Gastroesophageal sphincter (tissue), 4 donors: ENCODE measurements around the gene NELFA. TPM values are rescaled to one million over a fixed set of nuclear protein-coding genes. Genes with fewer than 3 reads are reported as not detected.
"Not testable (repeated sequence)": the region's sequence is repeated elsewhere in the genome, so short reads cannot be mapped to it uniquely, and the experiment has no call there.

Experiments
- ATAC-seq: fragments of 150-250 bp; one replicate; pipeline ENCODE4 v1.9.1; 2016; ENCODE audit warnings: mild to moderate bottlenecking, moderate library complexity
- H3K27ac ChIP-seq, 4 donors: fragments of 200-600 bp; sonication (generic) in 3 of 4; 1 replicate in 3 of 4; 2 replicates in 1 of 4; pipeline ENCODE4 v1.5.1; 2016 to 2019
- H3K27me3 ChIP-seq: fragments of 200-600 bp; sonication (generic); one replicate; pipeline ENCODE4 v1.5.1; 2019
- H3K36me3 ChIP-seq, 2 donors: fragments of 200-600 bp; sonication (generic); one replicate each; pipeline ENCODE4 v1.5.1; 2019; ENCODE audit warnings: control low read depth in 1 of 2
- H3K4me1 ChIP-seq, 3 donors: fragments of 200-600 bp; sonication (generic); 1 replicate in 2 of 3; 2 replicates in 1 of 3; pipeline ENCODE4 v1.5.1; 2016 to 2019; ENCODE audit warnings: control low read depth in 2 of 3
- H3K4me3 ChIP-seq, 2 donors: fragments of 200-600 bp; sonication (generic); one replicate each; pipeline ENCODE4 v1.5.1; 2019; ENCODE audit warnings: mild to moderate bottlenecking in 1 of 2, moderate library complexity in 1 of 2
- H3K9me3 ChIP-seq, 3 donors: fragments of 200-600 bp; sonication (generic); one replicate each; pipeline ENCODE4 v1.5.1; 2017 to 2019; ENCODE audit warnings: control low read depth in 2 of 3
- EP300 ChIP-seq: sonication (generic); formaldehyde crosslinking; IDR thresholded peaks from one replicate; pipeline ENCODE4 v1.6.1; 2017; ENCODE audit warnings: antibody characterized with exemption, mild to moderate bottlenecking
- POLR2A ChIP-seq, 2 donors: fragments of 450-650 bp; IDR thresholded peaks; one replicate each; pipeline ENCODE4 v1.6.1; 2017; ENCODE audit warnings: antibody characterized with exemption in 2 of 2, mild to moderate bottlenecking in 2 of 2, moderate library complexity in 1 of 2
- POLR2AphosphoS5 ChIP-seq: sonication (generic); formaldehyde crosslinking; IDR thresholded peaks from one replicate; pipeline ENCODE4 v1.6.1; 2017; ENCODE audit warnings: antibody characterized with exemption
- WGBS, 2 donors: methylation state at CpG; one replicate each; pipeline ENCODE4 v1.1.5; 2018; ENCODE audit warnings: low coverage in 1 of 2; 5-methylcytosine and 5-hydroxymethylcytosine counted together
- total RNA-seq, 4 donors: library from RNA; depleted of rRNA; stranded (reverse); fragments of >200 nt; gene quantifications; one replicate each; pipeline ENCODE4 v1.1.0, GENCODE V29; 2016
- TF ChIP-seq, protein P1 (sequence below), 4 experiments: fragments of 200-600 bp in 2 of 4; fragments of 450-650 bp in 2 of 4; sonication (generic) in 1 of 4; IDR thresholded peaks; one replicate each; pipeline ENCODE4 v1.5.1; 2017 to 2019; ENCODE audit warnings: antibody characterized with exemption in 4 of 4, mild to moderate bottlenecking in 2 of 4, moderate library complexity in 2 of 4

NELFA gene
- total RNA-seq, 4 donors from 2014 or later, result 14.5 to 19.4 (median 17.5) TPM

GRCh38 chr4:2040391-2041238 is 31.8 kb upstream of the NELFA start:
- Histone ChIP-seq H3K9me3 (peaks cover 0 to 5% (median 0%) of the 10 kb centered on the region in 3 donors), H3K27ac (no peak overlapping the region), H3K4me1 (peaks cover 0 to 29% (median 21%) of the 10 kb centered on the region in 3 donors), H3K36me3 (no peaks in the 10 kb centered on the region), H3K27me3 (peaks cover 92% of the 10 kb centered on the region), H3K4me3 (peak overlapping the region in 1 of 2 donors; percentile 69)
- WGBS, 2 donors, result no CpG with 5 or more reads among the region's 91 CpGs
- ATAC-seq, result no peak
- no peak for TF ChIP-seq EP300
- no peak for TF ChIP-seq POLR2AphosphoS5
- TF ChIP-seq, protein P1, sequence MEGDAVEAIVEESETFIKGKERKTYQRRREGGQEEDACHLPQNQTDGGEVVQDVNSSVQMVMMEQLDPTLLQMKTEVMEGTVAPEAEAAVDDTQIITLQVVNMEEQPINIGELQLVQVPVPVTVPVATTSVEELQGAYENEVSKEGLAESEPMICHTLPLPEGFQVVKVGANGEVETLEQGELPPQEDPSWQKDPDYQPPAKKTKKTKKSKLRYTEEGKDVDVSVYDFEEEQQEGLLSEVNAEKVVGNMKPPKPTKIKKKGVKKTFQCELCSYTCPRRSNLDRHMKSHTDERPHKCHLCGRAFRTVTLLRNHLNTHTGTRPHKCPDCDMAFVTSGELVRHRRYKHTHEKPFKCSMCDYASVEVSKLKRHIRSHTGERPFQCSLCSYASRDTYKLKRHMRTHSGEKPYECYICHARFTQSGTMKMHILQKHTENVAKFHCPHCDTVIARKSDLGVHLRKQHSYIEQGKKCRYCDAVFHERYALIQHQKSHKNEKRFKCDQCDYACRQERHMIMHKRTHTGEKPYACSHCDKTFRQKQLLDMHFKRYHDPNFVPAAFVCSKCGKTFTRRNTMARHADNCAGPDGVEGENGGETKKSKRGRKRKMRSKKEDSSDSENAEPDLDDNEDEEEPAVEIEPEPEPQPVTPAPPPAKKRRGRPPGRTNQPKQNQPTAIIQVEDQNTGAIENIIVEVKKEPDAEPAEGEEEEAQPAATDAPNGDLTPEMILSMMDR (IDR thresholded peaks at IDR 0.05), result no peak
- TF ChIP-seq POLR2A (IDR thresholded peaks at IDR 0.05), result no peak

GRCh38 chr4:2036866-2037265 is 28.1 kb upstream of the NELFA start:
- no peak for ATAC-seq
- 62 to 79% methylated on average over 6 to 7 of the region's 7 CpGs for WGBS, 2 donors
- Histone ChIP-seq H3K9me3 (no peaks in the 10 kb centered on the region), H3K36me3 (no peaks in the 10 kb centered on the region), H3K4me1 (peaks cover 0 to 18% (median 16%) of the 10 kb centered on the region in 3 donors), H3K27ac (no peak overlapping the region), H3K4me3 (no peak overlapping the region), H3K27me3 (peaks cover 71% of the 10 kb centered on the region)
- TF ChIP-seq, protein P1 (IDR thresholded peaks at IDR 0.05), result no peak
- TF ChIP-seq EP300 (no peak), POLR2AphosphoS5 (no peak), POLR2A (IDR thresholded peaks at IDR 0.05) (no peak)

DNA sequence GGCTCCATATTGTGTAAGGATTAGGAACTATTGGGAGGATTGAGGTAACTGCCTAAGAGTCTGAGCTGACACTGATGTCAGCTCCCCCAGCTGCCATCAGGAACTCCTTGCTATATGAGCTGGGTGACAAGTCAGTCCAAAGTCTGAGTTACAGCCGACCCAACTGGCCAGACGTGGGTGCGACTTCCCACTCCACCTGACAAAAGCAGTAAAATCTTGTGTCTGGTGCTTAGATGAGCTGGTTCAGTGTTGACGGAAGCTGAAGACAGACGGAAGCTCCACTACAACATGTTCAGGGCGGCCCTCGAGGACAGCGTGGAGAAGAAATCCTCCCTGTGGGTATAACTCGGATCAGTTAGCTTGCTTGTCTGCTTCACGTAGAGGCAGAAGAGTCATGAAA is 27.6 kb upstream of the NELFA start:
- Histone ChIP-seq H3K27ac (no peak overlapping the region), H3K36me3 (no peaks in the 10 kb centered on the region), H3K27me3 (peaks cover 65% of the 10 kb centered on the region), H3K9me3 (no peaks in the 10 kb centered on the region), H3K4me3 (no peak overlapping the region), H3K4me1 (peaks cover 0 to 13% (median 12%) of the 10 kb centered on the region in 3 donors)
- TF ChIP-seq POLR2AphosphoS5 (no peak), EP300 (no peak), POLR2A (IDR thresholded peaks at IDR 0.05) (no peak)
- TF ChIP-seq, protein P1 (IDR thresholded peaks at IDR 0.05), result no peak
- WGBS, 2 donors, result 70 to 87% methylated on average over 2 to 8 of the region's 10 CpGs
- no peak for ATAC-seq

DNA sequence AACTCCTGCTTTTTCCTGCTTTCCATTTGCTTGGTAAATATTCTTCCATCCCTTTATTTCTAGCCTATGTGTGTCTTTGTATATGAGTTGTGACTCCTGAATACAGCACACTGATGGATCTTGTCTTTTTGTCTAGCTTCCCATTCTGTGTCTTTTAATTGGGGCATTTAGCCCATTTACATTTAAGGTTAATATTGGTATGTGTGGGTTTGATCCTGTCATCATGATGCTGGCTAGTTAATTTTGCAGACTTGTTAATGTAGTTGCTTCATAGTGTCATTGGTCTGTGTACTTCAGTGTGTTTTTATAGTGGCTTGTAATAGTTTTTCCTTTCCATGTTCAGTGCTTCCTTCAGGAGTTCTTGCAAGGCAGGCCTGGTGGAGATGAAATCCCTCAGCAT is 22.4 kb upstream of the NELFA start:
- not testable (repeated sequence) for H3K4me1 ChIP-seq, H3K4me3 ChIP-seq, ATAC-seq, H3K9me3 ChIP-seq, H3K36me3 ChIP-seq, H3K27ac ChIP-seq
- H3K27me3 ChIP-seq, result peaks cover 22% of the 10 kb centered on the region

- not testable (repeated sequence) for H3K4me1 ChIP-seq, H3K27ac ChIP-seq, ATAC-seq, H3K4me3 ChIP-seq, H3K9me3 ChIP-seq, H3K36me3 ChIP-seq
- WGBS, 2 donors, result 87 to 89% methylated on average over 2 to 4 of the region's 4 CpGs
- H3K27me3 ChIP-seq, result peaks cover 24% of the 10 kb centered on the region
These were observed 18.3 kb upstream of the NELFA start for GRCh38 chr4:2027120-2027519.

GRCh38 chr4:2025817-2026216 is 17.0 kb upstream of the NELFA start:
- Histone ChIP-seq H3K4me1 (no peaks in the 10 kb centered on the region), H3K36me3 (no peaks in the 10 kb centered on the region), H3K27me3 (peaks cover 37% of the 10 kb centered on the region), H3K9me3 (no peaks in the 10 kb centered on the region), H3K4me3 (no peak overlapping the region), H3K27ac (no peak overlapping the region)
- TF ChIP-seq, protein P1 (IDR thresholded peaks at IDR 0.05), result no peak
- TF ChIP-seq POLR2A (IDR thresholded peaks at IDR 0.05) (no peak), POLR2AphosphoS5 (no peak), EP300 (no peak)
- ATAC-seq, result no peak
